HUES48 (cell line): ENCODE data around the gene IL1RN.

Source experiments
- H3K27ac ChIP-seq: one replicate; pipeline ENCODE4 v1.7.0; 2013; ENCODE audit warnings: low read depth, low read length, inconsistent platforms
- H3K27me3 ChIP-seq: 2 replicates; pipeline ENCODE4 v1.6.1; 2013; ENCODE audit warnings: mild to moderate bottlenecking, low read length; ENCODE audit not compliant: control insufficient read depth, insufficient read depth
- H3K36me3 ChIP-seq: 2 replicates; pipeline ENCODE4 v1.6.1; 2013; ENCODE audit warnings: low read length; ENCODE audit not compliant: control insufficient read depth, insufficient read depth
- H3K4me1 ChIP-seq: 2 replicates; pipeline ENCODE4 v1.6.1; 2013; ENCODE audit warnings: mild to moderate bottlenecking, low read length; ENCODE audit not compliant: control insufficient read depth, insufficient read depth
- H3K4me3 ChIP-seq: 2 replicates; pipeline ENCODE4 v1.5.1; 2013; ENCODE audit warnings: mild to moderate bottlenecking, low read depth, low read length
- H3K9ac ChIP-seq: 2 replicates; pipeline ENCODE4 v1.6.1; 2013; ENCODE audit warnings: mild to moderate bottlenecking, low read depth, low read length, moderate library complexity
- H3K9me3 ChIP-seq: 2 replicates; pipeline ENCODE4 v1.6.1; 2013; ENCODE audit warnings: low read length; ENCODE audit not compliant: control insufficient read depth, insufficient read depth

The IL1RN gene

GRCh38 chr2:113158884-113159553, 31.6 kb downstream of the IL1RN start:
- no peak overlapping the region for H3K4me3 ChIP-seq
- peaks cover 13% of the 10 kb centered on the region for H3K4me1 ChIP-seq
- no peak overlapping the region for H3K27ac ChIP-seq
- H3K36me3 ChIP-seq: no peaks in the 10 kb centered on the region
- H3K9me3 ChIP-seq: no peaks in the 10 kb centered on the region
- H3K27me3 ChIP-seq: peaks cover 36% of the 10 kb centered on the region
- no peak overlapping the region for H3K9ac ChIP-seq

- Histone ChIP-seq H3K9ac (no peak overlapping the region), H3K9me3 (no peaks in the 10 kb centered on the region), H3K4me3 (no peak overlapping the region)
Observed at GRCh38 chr2:113160248-113160647, 32.9 kb downstream of the IL1RN start.

GRCh38 chr2:113160962-113161361, 33.6 kb downstream of the IL1RN start:
- no peak overlapping the region for H3K9ac ChIP-seq
- H3K4me3 ChIP-seq: no peak overlapping the region
- peaks cover 29% of the 10 kb centered on the region for H3K27me3 ChIP-seq
- no peak overlapping the region for H3K27ac ChIP-seq
- no peaks in the 10 kb centered on the region for H3K9me3 ChIP-seq
- H3K36me3 ChIP-seq: no peaks in the 10 kb centered on the region
- H3K4me1 ChIP-seq: peaks cover 20% of the 10 kb centered on the region

More at GRCh38 chr2:113160248-113160647, 32.9 kb downstream of the IL1RN start:
- Histone ChIP-seq H3K27ac (no peak overlapping the region), H3K4me1 (peaks cover 15% of the 10 kb centered on the region), H3K27me3 (peaks cover 36% of the 10 kb centered on the region), H3K36me3 (no peaks in the 10 kb centered on the region)

GRCh38 chr2:113162173-113162572, 34.8 kb downstream of the IL1RN start:
- peaks cover 21% of the 10 kb centered on the region for H3K27me3 ChIP-seq
- no peaks in the 10 kb centered on the region for H3K9me3 ChIP-seq
- H3K9ac ChIP-seq: no peak overlapping the region
- peaks cover 12% of the 10 kb centered on the region for H3K4me1 ChIP-seq
- no peak overlapping the region for H3K27ac ChIP-seq
- no peaks in the 10 kb centered on the region for H3K36me3 ChIP-seq
- H3K4me3 ChIP-seq: no peak overlapping the region

- Histone ChIP-seq H3K4me3 (no peak overlapping the region), H3K9ac (no peak overlapping the region), H3K9me3 (no peaks in the 10 kb centered on the region), H3K4me1 (peaks cover 8% of the 10 kb centered on the region), H3K36me3 (no peaks in the 10 kb centered on the region), H3K27ac (no peak overlapping the region), H3K27me3 (peaks cover 16% of the 10 kb centered on the region)
Observed at GRCh38 chr2:113162869-113163268, 35.5 kb downstream of the IL1RN start.

- no peak overlapping the region for H3K4me3 ChIP-seq
- no peaks in the 10 kb centered on the region for H3K36me3 ChIP-seq
- H3K9ac ChIP-seq: no peak overlapping the region
- H3K27me3 ChIP-seq: peaks cover 2% of the 10 kb centered on the region; the same call in 1 of the 2 replicates
- peaks cover 8% of the 10 kb centered on the region for H3K4me1 ChIP-seq
- H3K9me3 ChIP-seq: no peaks in the 10 kb centered on the region
- H3K27ac ChIP-seq: no peak overlapping the region
Observed at GRCh38 chr2:113164215-113164929, 37.0 kb downstream of the IL1RN start.

GRCh38 chr2:113164930-113165585, 37.7 kb downstream of the IL1RN start:
- no peak overlapping the region for H3K9ac ChIP-seq
- no peaks in the 10 kb centered on the region for H3K36me3 ChIP-seq
- H3K4me3 ChIP-seq: no peak overlapping the region
- peaks cover 8% of the 10 kb centered on the region for H3K4me1 ChIP-seq
- H3K27ac ChIP-seq: no peak overlapping the region
- H3K27me3 ChIP-seq: no peaks in the 10 kb centered on the region
- no peaks in the 10 kb centered on the region for H3K9me3 ChIP-seq

- no peak overlapping the region for H3K4me3 ChIP-seq
- peaks cover 8% of the 10 kb centered on the region for H3K4me1 ChIP-seq
- H3K27ac ChIP-seq: no peak overlapping the region
- H3K36me3 ChIP-seq: no peaks in the 10 kb centered on the region
- no peaks in the 10 kb centered on the region for H3K27me3 ChIP-seq
- no peaks in the 10 kb centered on the region for H3K9me3 ChIP-seq
- no peak overlapping the region for H3K9ac ChIP-seq
Observed at GRCh38 chr2:113166187-113166645, 38.8 kb downstream of the IL1RN start.

GRCh38 chr2:113167115-113167932, 39.9 kb downstream of the IL1RN start:
- Histone ChIP-seq H3K27me3 (no peaks in the 10 kb centered on the region), H3K4me1 (peaks cover 8% of the 10 kb centered on the region), H3K9me3 (no peaks in the 10 kb centered on the region), H3K27ac (no peak overlapping the region), H3K36me3 (no peaks in the 10 kb centered on the region), H3K4me3 (no peak overlapping the region), H3K9ac (no peak overlapping the region)

GRCh38 chr2:113167962-113168340, 40.6 kb downstream of the IL1RN start:
- Histone ChIP-seq H3K27ac (no peak overlapping the region), H3K9me3 (no peaks in the 10 kb centered on the region)

More at GRCh38 chr2:113167962-113168340, 40.6 kb downstream of the IL1RN start:
- no peaks in the 10 kb centered on the region for H3K27me3 ChIP-seq
- no peaks in the 10 kb centered on the region for H3K36me3 ChIP-seq
- peaks cover 8% of the 10 kb centered on the region for H3K4me1 ChIP-seq
- H3K4me3 ChIP-seq: no peak overlapping the region
- no peak overlapping the region for H3K9ac ChIP-seq
